ENCODE measurements around the gene JRKL.

The JRKL gene

GRCh38 chr11:96389720-96390487, at the start of gene JRKL, which contains the start of gene CCDC82:
TSS of gene JRKL (plus strand) at chr11:96390013. CDS start at chr11:96390650, 637 bp downstream.
TSS of gene CCDC82 (minus strand) at chr11:96389912. CDS start at chr11:96384747, 5,165 bp downstream.
- peak; percentile 43 for DNase-seq

GRCh38 chr11:96340555-96340885, 49.3 kb upstream of the JRKL start:
- DNase-seq: no peak

- DNase-seq: no peak
Measured at GRCh38 chr11:96341211-96342013, 48.4 kb upstream of the JRKL start.

GRCh38 chr11:96342014-96342960, 47.5 kb upstream of the JRKL start:
- DNase-seq: no peak

GRCh38 chr11:96342961-96343711, 46.7 kb upstream of the JRKL start, which contains the start of gene MAML2:
TSS of gene MAML2 (minus strand) at chr11:96343195. CDS start at chr11:96341895, 1,300 bp downstream.
- DNase-seq: peak; percentile 58

GRCh38 chr11:96356848-96357247, 33.0 kb upstream of the JRKL start:
- DNase-seq: no peak

- DNase-seq: no peak
Measured at GRCh38 chr11:96357794-96358193, 32.0 kb upstream of the JRKL start.

GRCh38 chr11:96358321-96358720, 31.5 kb upstream of the JRKL start:
- DNase-seq: no peak

GRCh38 chr11:96361778-96362177, 28.0 kb upstream of the JRKL start:
- DNase-seq: no peak

- no peak for DNase-seq
Measured at GRCh38 chr11:96365493-96365892, 24.3 kb upstream of the JRKL start.

GRCh38 chr11:96366024-96366423, 23.8 kb upstream of the JRKL start:
- no peak for DNase-seq

- DNase-seq: no peak
Measured at GRCh38 chr11:96367342-96367741, 22.5 kb upstream of the JRKL start.

GRCh38 chr11:96373826-96374225, 16.0 kb upstream of the JRKL start:
- DNase-seq: no peak

GRCh38 chr11:96376796-96377195, 13.0 kb upstream of the JRKL start:
- no peak for DNase-seq

GRCh38 chr11:96384156-96384555, 5.7 kb upstream of the JRKL start:
- DNase-seq: no peak

- DNase-seq: no peak
Measured at GRCh38 chr11:96385187-96385586, 4.6 kb upstream of the JRKL start.

- peak; percentile 24 for DNase-seq
Measured at GRCh38 chr11:96388891-96389719, 708 bp upstream of the JRKL start.

- no peak for DNase-seq
Measured at GRCh38 chr11:96390488-96390792, 627 bp downstream of the JRKL start.

GRCh38 chr11:96391698-96392307, 2.0 kb downstream of the JRKL start:
- DNase-seq: no peak

- no peak for DNase-seq
Measured at GRCh38 chr11:96393753-96394348, 4.0 kb downstream of the JRKL start.

- no peak for DNase-seq
Measured at GRCh38 chr11:96394773-96395172, 5.0 kb downstream of the JRKL start.

All from NCI-H1694 (cell line).